Activated CD4-positive, alpha-beta T cell treated with anti-CD3 and anti-CD28 coated beads, Interleukin-10, Interleukin-2, amounts not matched to agents 100 ng/mL and 50 ng/mL, durations not matched to agents 16 hours and 8 hours (primary cell): ENCODE results near the gene HRH3.

Source experiments
- DNase-seq: peaks from one replicate; pipeline ENCODE4 v3.0.0-alpha.2; 2020

Gene HRH3

DNA sequence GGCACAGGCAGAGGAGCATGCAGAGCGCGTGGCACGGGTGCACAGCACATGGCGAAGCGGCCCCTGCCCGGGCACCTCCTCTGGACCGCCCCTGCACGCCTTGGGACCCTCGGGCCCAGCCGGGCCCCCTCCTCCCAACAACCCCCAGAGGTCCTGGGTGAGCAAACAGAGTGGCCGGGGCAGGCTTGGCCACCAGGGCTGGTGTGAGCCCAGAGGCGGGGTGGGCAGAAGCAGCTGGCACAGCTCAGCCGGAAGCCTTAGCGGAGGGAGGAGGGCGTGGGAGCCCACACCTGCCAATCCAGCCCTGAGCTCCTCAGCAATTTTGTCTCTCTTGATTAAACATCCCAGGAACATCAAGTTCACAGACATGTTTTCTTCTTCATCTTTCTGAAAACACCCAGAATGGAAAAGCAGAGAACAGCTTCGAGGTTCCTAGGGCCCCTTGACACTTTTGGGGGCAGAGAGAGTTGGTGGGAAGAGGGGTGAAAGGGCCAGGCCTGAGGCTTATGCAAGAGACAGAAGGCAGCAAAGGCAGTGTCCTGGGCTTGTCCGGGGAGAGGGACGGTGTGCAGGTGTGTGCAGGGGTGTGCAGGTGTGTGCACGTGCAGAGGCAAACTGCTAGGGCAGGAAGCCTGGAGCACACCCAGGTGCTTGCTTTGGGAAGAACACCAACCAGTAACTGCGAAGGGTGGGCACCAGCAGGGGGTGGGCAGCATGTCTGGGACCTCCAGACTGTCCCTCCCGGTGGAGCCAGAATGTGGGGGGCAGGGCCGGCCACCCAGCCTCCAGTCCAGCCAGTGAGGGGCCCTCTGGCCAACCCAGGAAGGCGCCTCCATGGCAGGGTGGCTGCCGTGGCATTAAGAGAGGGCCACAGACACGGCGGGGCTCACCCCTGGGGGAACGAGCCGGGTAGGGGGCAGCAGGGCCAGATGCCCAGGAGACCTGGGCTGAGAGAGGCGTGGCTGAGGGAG is 4.8 kb downstream of the HRH3 start:
- DNase-seq, result no peak

DNA sequence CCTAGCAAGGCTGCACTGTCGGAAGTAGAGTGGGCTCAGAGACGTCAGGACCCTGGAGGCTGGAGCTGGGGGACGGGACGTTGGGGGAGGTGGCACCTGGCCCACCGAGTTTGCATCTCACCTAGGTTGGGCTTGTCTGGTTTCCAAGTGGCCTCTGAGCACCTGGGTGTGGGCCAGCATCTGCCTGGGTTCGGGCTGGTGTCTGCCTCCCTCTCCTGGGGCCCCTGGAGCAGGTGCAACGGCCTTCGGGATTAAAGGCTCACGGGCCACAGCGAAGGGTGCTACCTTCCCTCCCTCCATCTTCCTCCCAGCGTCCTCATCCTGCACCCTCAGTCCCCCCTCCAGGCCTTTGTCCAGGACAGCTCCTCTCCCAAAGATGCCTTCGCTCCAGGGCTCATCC is 6.0 kb downstream of the HRH3 start:
- DNase-seq, result no peak

DNA sequence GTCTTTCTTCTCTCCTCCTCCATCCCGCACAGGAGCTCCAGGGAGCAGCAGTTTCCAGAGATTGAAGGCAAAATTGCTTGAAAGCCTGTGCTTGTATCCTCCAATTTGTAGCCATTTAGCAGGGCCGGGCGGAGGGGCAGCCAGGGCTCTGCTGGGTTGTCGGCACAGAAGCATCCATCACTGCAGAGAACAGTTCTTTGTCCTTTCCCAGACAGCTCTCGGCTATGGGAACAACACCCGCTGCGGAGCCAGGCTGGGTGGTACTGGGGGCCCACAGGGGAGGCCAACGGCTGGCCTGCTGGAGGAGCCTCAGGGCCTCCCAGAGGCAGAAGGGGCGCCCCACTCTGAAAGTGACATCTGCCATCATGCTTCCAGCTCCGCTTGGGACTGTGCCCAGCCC is 7.8 kb downstream of the HRH3 start:
- no peak for DNase-seq

DNA sequence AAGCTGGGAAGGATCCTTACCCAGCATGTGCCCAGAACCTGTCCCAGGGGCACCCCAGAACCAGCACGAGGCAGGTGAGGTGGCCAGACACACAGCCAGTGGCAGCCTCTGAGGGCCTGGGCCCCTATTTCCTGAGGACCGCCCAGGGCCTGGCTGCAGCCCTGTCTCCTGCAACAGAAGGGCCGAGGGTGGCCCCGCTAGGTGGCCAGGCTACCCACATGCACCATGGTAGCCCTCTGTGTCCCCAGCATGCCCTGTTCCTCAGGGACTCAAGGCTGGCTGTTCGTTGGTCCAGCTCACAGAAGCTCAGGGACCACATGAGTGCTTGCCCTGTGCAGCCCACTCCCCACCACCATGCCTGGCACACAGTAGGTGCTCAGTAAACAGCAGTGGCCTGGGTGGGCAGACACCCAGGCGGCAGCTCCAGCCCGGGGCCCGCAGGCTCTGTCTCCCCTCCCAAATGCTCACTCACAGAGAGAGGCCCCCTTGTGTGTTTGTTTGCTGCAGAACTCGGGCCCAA is 8.2 kb downstream of the HRH3 start:
- no peak for DNase-seq

DNA sequence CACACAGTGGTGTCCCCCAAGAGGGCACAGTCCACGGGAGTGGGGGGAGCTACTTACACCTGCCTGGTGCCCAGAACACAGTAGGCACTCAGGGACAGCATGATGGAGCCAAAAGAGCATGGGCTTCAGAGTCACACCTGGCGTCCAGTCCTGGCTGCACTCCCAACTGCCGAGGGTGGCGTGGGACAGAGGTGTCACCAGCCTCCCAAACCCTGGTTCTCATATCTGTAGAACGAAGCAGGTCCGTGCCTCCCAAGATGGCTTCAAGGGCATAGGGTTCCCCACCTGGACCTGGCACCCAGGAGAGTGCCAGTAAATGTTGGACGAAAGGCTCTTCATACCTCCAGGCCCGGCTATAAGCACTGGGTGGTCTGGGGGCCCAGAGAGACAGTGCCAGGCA is 8.9 kb downstream of the HRH3 start:
- no peak for DNase-seq

DNA sequence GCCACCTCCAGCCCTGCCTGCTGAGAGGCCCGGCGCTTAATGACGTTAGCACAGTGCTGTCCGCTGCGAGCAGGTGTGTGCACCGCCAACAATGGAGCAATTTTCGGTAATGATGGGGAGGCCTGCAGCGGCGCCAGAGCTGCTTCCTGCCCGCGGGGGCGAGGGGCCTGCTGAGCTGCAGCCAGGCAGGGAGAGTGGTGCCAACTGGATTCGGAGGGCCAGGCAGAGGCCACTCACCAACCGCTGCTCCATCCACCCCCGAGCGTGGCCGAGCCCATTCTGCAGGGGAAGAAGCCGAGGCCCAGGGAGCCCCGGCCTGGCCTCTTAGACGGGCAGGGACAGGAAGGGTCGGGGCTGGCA is 9.6 kb downstream of the HRH3 start:
- DNase-seq, result no peak

DNA sequence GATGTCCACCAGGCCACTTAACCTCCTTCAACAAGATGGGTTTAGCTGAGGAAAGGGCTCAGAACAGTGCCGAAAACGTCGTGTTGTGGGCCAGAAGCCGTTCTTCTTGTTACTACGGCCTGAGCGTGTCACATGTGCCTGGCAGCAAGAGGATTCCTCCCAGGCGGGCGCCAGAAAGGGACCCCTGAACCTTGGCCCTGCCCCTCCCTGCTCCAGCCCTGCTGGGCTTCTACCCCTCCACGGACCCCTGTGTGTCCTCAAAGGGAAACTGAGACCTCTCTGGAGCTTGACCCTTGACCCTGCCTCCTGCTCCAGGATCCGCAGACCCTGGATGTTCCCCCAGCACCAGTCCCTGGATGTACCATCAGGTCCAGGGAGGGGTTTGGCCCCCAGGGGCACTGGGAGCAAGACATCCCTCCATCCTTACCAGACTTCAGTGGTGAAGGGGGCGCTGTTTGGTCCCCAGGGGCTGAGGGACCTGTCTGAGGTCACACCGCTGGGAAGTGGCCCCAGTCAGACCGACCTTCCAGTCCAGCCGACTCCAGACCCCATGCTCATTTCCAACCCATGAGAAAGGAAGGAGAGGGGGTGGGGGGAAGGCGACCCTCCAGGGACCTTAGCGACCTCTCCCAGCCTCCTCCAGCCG is 10.1 kb downstream of the HRH3 start:
- DNase-seq, result no peak

DNA sequence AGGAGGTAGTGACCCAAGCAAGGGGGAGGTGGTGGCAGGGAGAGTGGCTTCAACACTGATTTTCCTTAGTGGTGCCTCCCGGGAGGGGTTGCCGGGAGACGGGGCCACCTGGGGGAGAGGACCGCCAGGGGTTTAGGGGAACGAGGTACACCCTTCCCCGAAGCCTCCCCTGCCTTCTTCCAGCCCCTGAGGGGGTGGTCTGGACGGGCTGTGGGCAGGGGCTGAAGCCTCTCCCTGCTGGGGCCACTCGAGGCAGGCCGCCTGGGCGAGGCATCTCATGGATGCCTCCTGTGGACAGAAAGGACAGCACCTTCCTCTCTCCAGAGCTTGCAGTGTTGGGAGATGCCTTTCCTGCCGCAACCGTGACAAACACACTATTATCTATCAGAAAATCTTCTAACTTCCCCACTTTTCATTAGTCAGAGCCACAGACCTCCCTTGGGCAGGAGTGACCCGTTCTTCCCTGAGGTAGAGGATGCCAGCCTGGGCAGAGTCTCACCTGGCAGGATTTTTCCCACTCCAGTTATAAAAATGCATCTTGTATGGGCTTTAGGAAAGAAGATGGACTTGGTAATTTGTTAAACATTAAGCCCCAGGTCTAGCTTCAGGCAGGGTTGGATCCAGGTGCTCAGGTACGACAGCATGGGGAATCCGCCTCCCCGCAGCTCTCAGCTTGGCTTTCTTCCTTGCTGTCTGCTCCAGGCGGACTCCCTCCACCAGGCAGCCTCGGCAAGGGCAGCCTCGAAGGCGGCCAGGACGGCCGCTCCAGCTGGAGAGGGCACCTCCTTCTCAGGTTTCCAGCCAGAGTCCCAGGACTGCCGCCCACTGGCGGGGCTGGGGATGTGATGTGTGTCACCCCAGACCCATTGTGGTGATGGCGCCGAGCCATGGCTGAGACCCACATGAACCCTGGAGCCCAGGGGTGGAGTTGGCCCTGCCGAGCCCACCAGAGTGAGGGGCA is 11.0 kb downstream of the HRH3 start:
- no peak for DNase-seq

DNA sequence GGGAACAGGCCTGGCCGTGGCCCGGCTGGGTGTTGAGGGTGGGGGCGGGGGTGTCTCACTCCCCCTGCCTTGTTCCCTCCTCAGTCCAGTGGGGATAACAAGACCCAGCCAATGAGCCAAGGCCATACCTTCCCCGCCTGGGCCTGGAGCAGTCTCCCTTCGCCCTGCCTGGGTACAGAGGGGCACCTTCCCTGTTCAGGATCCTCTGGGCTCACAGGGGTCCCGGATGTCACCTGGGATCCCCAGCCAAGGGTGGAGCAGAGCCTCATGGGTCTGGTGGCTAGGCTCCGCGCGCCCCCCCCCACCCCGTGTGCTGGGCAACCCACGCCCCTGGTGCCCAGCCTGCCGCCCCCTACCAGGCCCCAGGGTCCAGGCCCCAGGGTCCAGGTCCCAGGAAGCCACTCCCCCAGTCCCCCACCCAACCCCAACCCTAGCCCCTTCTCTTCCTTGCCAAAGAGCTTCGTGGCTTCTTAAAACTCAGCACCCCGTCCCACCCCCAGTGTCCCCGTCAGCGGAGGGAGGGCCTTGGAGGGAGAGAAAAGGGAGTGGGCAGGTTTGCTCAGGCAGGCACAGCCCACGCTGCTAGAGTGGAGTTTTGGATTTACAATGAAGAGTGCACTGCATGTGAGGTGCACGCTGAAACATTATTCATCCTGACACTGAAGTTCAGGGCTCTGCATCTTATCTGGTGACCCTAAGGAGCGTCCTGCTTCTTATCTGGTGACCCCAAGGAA is 11.8 kb downstream of the HRH3 start:
- DNase-seq, result no peak

DNA sequence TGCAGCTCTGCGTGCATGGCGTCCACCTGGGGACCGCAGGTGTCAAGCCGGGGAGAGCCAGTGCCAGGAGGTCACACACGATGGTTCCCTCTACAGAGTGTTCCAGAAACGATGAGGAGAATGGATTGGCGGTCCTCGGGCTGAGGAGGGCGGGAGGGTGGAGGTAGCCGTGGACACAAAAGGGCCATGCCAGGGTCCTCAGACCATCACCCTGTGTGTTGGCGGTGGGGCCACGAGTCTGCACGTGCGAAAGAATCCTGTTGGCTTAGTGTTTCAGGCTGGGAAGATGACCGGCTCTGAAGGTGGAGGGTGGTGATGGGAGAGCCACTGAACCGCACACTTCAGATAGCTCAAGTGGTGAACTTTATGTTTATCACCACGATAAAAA is 13.7 kb downstream of the HRH3 start:
- no peak for DNase-seq

DNA sequence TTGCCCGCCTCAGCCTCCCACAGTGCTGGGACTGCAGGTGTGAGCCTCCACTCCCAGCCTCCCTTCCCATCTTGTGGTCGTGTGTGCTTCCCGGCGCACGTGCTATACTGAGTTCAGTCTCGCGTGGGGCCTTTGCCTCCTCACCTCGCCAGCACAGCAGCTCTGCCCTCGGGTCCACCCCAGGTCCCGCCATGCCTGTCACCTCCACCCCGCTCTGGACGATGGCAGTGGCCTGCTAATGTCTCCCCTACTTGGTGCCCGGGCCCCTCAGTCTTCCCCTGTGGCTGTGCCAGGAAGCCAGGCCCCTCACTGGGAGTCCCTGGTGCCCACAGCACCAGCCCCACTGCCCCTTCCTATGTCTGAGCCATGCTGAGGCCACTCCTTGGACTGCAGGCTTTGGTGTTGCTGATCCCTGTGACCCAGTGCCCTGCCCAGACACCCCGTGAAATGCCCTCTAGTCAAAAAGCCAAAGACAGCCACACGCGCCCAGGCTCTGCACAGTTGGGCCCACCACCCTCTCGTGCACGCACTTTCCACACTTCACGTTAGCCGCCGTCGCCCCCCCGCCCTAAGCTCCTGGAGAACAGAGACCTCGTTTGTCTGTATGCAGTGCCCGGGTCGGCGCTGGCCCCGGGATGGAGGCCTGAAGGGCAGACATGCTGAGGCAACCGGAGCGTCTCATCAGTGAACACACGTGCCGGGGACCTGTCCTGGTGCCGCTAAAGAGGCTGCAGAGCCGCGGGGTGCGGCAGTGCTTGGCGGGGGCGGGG is 14.3 kb downstream of the HRH3 start:
- DNase-seq, result no peak

DNA sequence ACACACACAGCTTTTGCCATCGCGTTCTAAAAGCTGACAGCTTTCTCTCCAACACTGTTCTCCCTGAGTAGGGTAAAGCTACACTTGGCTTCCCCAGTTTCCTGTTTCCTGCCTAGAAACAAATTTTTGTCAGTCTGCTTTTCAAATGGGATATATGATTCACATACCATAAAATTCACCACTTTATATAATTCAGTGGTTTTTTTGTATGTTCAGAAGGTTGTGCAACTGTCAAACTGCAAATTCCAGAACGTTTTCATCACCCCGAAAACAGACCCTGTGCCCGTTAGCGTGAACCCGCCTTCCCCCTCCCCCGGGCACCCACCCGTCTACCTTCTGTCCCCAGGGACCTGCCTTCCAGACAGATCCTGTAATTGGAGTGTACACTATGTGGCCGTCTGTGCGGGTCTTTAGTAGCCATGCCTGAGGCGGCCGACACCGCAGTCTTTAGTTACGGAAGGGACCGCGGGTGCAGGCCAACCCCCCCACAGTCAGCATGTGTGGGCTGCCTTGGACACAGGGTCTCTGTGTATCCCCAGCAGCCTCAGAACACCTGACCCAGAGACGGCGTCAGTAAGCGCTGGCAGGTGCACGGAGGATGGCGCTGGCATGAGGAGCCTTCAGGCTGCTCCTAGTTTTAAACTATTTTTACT is 16.6 kb downstream of the HRH3 start:
- no peak for DNase-seq

DNA sequence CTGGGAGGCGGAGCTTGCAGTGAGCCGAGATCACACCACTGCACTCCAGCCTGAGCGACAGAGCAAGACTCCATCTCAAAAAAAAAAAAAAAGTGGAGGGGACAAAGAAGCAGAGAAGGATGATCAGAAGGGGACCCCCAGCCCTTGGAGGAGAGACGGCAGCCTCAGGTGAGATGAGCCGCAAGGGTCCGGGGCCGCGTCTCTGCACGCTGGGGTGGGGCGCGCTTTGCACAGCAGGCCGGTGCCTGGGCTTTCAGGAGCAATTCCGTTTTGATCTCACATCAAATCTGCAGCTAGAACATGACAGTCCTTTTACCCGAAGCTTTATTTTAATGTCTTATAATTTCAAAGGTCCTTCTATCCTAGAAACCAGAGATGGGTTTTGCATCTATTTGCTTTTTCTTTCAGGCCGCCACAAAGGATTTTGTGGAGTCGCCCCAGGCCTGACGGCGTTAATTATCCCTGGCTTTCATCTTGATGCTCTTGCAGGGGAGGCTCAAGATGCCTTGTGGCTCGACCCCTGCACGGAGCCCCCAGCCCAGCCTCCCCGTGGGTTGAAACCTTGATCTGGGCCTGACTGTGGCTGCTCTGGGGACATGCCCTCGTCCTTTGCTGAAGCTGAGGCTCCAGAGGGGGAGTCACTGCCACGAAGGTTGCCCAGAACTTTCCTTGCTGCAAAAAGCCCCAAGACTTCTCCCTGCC is 17.3 kb downstream of the HRH3 start:
- no peak for DNase-seq

DNA sequence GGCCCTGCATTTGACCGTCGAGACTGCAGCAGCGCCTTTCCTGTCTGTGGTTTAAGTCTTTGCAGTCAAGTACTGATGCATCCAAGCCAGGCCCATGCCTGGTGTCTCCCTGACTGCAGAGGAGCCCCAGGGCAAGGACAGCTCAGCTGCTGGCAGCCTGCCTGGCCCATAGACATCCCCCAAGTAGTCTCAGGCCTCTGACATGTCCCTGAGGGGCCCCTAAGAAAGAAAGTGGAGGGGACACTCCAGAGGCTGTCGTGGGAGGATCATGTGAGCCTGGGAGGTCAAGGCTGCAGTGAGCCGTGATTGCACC is 18.0 kb downstream of the HRH3 start:
- DNase-seq, result no peak

DNA sequence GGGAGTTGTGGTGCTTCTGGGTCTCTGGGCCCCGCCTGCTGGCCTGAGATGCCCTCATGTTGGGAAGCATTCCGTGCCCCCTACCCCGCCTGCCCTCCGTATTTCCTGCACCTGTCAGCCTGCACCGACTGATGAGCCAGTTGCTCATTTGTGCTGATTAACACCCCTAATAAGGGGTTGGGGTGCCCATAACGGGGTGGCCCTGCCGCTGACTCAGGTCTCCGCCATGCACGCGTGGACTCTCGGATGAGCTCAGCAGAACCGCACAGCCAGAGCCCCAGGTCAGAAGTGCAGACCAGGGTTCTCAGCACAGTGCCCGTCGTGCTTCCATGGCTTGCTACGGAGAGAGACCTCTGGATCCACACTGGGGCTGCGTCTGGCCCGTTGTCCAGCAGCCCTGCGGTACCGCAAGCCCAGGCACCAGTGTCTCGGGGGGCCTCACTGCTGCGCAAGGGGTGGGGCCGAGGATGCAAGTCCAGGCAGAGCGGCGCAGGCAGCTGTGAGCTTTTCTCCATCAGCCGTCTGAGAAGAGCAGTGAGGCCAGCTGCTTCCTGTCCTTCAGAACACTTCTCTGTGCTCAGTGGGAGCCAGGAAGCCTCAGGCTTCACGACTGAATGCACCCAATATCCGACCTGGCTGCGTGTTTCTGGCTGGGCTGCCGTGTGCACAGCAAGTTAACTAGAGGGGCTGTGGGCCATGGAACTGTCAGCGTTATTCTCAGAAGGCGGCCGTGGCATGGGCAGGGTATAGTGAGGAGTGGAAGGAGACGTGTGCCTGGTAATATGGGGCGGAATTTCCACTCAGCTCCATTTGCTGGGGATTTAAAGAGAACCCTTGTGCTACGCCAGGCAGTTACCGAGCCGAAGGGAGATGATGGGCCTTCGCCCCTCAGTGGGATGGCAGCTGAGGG is 18.6 kb downstream of the HRH3 start:
- no peak for DNase-seq

DNA sequence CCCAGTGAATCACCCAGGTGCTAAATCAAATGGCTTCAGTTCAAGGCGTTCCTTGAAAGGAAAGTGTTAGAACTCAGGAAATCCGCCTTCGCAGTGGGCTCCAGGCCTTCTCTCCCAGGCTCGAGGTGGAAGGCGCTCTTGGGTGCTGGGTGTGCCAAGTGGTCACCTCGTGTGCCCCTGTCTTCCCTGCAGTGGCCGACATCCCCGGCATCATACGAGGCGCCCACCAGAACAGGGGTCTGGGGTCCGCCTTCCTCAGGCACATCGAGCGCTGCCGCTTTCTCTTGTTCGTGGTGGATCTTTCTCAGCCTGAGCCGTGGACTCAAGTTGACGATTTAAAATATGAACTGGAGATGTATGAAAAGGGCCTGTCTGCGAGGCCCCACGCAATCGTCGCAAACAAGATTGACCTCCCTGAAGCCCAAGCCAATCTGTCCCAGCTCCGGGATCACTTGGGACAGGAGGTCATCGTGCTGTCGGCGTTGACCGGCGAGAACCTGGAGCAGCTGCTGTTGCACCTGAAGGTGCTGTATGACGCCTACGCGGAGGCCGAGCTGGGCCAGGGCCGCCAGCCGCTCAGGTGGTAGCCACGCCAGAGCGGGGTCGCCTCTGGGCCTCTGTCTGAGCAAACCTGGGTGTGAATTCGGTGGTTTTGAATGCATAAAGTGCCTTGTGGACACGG is 19.4 kb downstream of the HRH3 start:
- DNase-seq, result no peak

DNA sequence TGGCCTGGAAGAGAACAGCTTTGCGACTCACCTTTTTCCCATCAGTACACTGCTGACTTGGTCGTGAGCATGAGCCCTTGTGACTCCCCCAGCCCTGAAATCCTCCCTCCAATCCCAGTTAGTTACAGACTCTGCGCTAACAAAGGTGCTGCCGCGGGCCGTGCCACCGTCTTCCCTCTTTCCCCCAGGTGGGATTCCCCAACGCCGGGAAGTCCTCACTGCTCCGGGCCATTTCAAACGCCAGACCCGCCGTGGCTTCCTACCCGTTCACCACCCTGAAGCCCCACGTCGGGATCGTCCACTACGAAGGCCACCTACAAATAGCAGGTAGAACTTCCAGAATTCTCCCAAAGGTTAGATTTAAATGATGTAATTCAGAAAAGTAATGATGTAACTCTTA is 21.1 kb downstream of the HRH3 start:
- DNase-seq, result no peak

DNA sequence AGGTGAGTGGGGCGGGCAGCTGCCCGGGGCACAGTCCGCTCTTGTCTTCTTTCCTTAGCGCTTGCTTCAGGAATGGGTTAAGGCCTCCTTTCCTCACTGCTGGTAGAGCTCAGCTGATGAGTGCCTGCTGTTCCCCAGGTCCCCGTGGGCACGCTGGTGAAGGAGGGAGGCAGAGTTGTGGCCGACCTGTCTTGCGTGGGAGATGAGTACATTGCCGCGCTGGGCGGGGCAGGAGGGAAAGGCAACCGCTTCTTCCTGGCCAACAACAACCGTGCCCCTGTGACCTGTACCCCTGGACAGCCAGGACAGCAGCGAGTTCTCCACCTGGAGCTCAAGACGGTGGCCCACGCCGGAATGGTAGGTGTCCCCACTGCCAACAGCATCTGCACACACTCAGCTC is 21.6 kb downstream of the HRH3 start:
- no peak for DNase-seq

DNA sequence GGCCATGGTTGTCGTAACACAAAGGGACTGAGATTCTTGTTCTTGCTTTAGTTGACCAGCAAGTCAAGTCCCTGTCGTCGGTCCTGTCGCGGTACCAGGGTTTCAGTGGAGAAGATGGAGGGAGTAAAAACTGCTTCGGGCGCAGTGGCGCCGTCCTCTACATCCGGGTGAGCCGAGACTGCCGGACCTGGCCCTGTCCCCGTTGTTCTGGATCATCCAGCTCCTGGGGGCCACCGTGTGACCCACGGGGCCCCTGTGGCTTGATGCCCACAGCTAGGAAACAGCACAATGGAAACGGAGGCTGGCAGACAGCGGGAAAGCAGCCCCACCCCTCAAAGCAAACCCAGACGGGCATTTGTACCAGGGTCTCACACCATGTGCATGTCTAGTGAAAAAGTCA is 22.3 kb downstream of the HRH3 start:
- DNase-seq, result no peak
